NCI-H187 (cell line): Measurements from ENCODE around the gene PPIC.
"Not testable (repeated sequence)": the region's sequence is repeated elsewhere in the genome, so short reads cannot be mapped to it uniquely, and the experiment has no call there.

Experiments used
- DNase-seq, 2 experiments: peaks; one replicate each; lab custom pipeline; 2025; lab: John Stamatoyannopoulos, UW

Gene PPIC

GRCh38 chr5:123007754-123008153 is 28.8 kb downstream of the PPIC start:
- no peak for DNase-seq

GRCh38 chr5:123007182-123007581 is 29.3 kb downstream of the PPIC start:
- peak; percentile 14 to 42 for DNase-seq

GRCh38 chr5:123001808-123002207 is 34.7 kb downstream of the PPIC start:
- no peak for DNase-seq

- peak; percentile 30 to 57 for DNase-seq
Observed at GRCh38 chr5:123000731-123001130, 35.8 kb downstream of the PPIC start.

- peak; percentile 35 to 44 for DNase-seq
Observed at GRCh38 chr5:122999947-123000563, 36.5 kb downstream of the PPIC start.

- no peak for DNase-seq
Observed at GRCh38 chr5:122997294-122997693, 39.2 kb downstream of the PPIC start.

GRCh38 chr5:122996091-122996490 is 40.4 kb downstream of the PPIC start:
- no peak for DNase-seq

DNA sequence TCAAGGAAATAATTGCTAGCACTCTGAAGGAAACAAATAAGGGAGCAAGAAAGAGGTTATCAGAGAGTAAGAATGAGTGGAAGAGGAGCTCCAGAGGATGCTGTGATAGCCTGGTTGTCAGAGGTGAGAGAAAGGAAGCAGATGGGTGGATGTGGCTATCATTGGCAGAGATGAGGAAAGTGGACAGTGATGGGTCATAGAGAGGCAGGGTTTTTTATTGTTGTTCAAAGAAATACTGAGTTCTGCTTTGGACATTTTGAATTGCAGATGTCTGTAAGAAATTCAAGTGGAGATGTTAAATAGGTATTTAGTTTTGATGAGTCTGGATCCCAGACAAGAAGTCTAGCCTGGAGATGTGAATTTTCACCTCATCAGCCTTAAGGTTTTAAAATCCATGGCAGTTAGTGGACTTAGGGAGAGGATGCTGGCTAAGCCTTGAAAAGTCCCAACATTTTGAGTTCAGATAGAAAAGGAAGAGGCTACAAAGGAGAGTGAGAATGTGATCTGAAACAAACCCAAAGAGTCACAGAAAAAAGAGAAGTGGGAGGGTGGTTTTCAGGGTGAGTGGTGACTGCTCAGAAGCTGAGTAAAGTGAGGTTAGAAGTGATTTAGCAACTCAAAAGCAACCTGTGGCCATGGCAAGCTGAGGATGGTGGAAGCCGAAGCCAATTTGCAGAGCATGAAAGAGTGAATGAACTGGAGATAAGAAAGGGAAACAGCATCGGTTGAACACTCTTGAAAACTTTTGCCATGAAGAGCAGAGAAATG is 50.4 kb downstream of the PPIC start:
- DNase-seq, result no peak

DNA sequence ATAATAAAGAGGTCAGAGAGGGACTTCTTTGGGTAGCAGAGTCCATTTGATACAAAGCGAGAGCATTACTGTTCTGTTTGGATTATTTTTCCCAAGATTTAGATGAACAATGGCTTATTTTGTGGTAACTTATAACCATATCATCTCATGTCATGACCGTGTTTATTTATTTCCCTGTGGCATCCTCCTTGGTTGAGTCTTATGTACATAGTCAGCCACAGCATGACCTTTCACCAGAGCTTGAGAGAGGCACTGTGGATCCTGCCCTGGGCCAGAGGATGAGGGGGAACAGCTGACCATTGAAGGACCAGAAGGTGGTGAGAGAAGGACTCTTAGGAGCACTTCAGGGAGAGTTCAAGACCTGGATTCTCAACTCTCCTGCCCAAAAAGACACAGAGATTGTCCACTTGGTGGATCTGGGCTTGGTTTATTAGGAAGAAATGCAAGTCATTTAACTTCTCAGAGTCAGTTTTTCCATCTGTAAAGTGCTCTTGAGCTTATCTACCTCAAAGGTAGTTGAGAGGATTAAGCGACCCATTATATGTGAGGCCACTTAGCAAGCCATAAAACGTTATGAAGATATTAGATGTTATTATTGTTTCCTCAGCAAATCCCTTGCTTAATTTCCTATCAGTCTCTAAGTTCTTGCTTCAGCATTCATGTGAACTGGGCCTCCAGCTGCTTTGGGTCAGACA is 51.4 kb downstream of the PPIC start:
- DNase-seq, result no peak

GRCh38 chr5:122984425-122984824 is 52.1 kb downstream of the PPIC start:
- DNase-seq, result no peak

DNA sequence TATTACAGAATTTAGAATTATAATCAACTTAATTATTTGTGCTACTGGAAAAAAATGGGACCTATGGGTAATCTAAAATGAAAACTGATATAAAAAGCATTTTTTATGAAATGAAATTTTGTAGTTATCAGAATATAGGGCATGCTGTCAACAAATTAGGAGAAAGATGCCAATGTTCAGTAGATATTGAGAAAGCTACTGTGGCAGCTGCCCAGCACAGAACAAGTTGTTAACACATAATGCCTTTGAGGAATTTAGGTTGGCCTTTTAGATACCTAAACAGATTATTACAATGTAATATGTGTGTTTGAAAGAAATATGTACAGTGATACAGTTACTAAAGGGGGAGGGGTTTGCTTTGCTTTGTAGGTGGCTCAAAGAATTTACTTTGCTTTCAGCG is 54.1 kb downstream of the PPIC start:
- DNase-seq, result no peak

- no peak for DNase-seq
Observed at GRCh38 chr5:122981846-122982245, 54.7 kb downstream of the PPIC start.

- DNase-seq, result no peak
Observed at GRCh38 chr5:122978644-122979297, 57.8 kb downstream of the PPIC start.

DNA sequence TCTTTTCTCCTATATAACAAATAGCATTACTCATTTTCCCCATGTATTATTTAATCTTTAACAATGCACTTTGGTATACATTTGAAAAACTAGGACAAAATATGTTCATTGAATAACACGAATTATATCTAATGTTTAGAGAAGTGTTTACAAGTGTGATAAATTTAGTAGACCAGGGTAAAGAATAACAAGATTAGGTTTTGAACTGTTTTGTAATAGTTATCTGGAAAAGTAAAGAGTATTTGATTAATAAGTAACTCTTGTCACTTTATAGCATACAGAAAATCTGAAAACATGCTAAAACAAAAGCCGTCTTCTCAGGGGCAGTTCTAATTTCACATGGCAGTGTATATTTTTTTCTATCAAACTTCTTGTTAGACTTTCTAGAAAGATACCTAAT is 58.5 kb downstream of the PPIC start:
- DNase-seq, result no peak

DNA sequence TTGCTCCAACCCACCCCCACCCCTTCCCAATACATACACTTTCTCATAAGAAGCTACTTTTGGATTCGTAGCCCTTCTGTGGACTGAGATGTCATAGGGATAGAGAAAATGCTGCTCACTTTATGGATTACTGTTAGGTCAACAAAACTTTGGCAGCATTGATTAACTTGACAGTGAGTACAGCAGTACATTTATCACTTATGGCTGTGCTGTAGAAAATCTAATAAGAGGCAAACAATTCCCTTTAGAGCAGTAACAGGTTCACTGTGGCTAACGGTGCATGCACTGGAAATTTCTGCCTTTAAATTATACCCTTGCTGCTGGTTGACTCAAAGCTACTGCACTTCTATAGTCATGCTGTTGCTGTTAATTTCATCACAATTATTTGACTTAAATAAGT is 59.2 kb downstream of the PPIC start:
- DNase-seq, result no peak

DNA sequence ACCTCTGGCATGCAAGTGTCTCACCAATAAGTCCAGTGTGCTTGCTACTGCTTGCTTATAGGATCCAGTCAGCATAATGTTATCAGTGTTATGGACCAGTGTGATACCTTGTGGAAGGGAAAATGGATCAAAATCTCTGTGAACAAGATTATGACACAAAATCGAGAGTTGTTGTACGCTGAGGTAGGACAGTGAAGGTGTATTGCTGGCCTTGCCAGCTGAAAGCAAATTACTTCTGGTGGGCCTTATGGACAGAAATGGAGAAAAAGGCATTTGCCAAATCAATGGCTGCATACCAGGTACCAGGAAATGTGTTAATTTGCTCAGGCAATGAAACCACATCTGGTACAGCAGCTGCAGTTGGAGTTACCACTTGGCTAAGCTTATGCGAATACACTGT is 62.3 kb downstream of the PPIC start:
- DNase-seq, result not testable (repeated sequence)

GRCh38 chr5:122973759-122974158 is 62.8 kb downstream of the PPIC start:
- DNase-seq, result not testable (repeated sequence)
